Measurements from ENCODE around the gene TMEM222. TPM values are rescaled to one million over a fixed set of nuclear protein-coding genes. Genes with fewer than 3 reads are reported as not detected.

Gene TMEM222
- total RNA-seq, 1 experiment from 2014 or later, result 28.7 TPM

DNA sequence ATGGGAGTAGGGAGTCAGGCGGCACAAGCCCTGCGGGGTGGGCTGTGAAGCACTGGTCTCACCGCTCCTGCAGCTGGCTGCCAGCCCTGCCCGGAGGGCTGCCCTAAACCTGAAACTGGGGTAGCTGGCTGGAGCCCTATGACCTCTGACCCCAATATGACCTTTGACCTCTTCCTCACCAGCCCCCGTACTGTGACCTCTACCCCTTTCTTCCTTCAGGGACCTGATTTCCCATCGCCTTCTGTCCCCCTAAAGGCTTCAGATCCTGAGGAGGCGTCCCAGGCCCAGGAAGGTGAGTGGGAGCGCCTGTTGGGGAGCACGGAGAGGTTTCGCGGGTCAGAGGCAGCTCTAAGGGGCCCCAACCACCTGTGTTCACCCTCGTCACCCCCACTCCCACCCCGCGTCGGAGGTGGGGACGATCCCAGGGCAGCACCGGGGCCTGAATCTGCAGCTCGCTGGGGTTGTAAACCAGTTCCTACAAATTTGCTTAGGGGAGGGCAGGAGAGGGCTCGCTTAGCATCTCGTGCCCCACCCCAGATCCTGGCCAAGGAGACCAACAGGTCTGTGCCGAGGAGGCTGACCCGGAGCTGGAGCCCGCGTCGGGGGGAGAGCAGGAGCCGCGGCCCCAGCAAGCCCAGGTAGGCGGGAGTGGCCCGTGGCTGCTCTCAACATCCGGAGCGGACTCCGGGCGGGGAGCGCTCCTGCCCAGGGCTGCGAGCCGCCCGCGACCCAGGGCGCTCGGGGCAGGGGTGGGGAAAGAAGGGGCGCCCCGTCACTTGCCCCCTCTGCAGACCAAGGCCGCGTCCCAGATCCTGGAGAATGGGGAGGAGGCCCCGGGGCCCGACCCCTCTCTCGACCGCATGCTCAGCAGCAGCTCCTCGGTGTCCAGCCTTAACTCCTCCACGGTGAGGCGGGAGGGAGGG, 27.2 kb downstream of the TMEM222 start:
- ChIA-PET CTCF (interaction anchor here (0.6 to 11.0 kb wide), 23 partner anchors 7 to 1544 kb away, joined by 3 to 258 read pairs (median 5); partner anchors contain the start of genes CD164L2, MAP3K6 and SYTL1), POLR2A (interaction anchor here (0.6 to 3.1 kb wide), 7 partner anchors 8 to 1198 kb away, joined by 3 to 29 read pairs (median 5); partner anchors contain the start of genes MAP3K6 and SYTL1)
- H3K27me3 Mint-ChIP-seq (ENCODE audit: low read depth), result peaks cover 12% of the 10 kb centered on the region
- H3K36me3 Mint-ChIP-seq, result peaks cover 9% of the 10 kb centered on the region; the same call in 1 of the 2 replicates
- H3K27ac Mint-ChIP-seq, result no peak overlapping the region
- DNase-seq (ENCODE audit: low spot score) (peak; percentile 80), ATAC-seq (peak; percentile 43)
- peak overlapping the region; percentile 75 for H3K4me3 Mint-ChIP-seq
- H3K9me3 Mint-ChIP-seq, result no peaks in the 10 kb centered on the region
- H3K4me1 Mint-ChIP-seq, result peaks cover 18% of the 10 kb centered on the region
- TF ChIP-seq ATF3 (CRISPR knock-in tag; conservative IDR thresholded peaks at IDR 0.05), result no peak
- TF ChIP-seq, protein P1, sequence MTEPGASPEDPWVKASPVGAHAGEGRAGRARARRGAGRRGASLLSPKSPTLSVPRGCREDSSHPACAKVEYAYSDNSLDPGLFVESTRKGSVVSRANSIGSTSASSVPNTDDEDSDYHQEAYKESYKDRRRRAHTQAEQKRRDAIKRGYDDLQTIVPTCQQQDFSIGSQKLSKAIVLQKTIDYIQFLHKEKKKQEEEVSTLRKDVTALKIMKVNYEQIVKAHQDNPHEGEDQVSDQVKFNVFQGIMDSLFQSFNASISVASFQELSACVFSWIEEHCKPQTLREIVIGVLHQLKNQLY (CRISPR knock-in tag; IDR thresholded peaks at IDR 0.05), result no peak
- TF ChIP-seq NR1H2 (CRISPR knock-in tag; IDR thresholded peaks at IDR 0.05), result no peak
- TF ChIP-seq OVOL2 (CRISPR knock-in tag; IDR thresholded peaks at IDR 0.05; ENCODE audit: borderline replicate concordance), result no peak
- TF ChIP-seq FOXK1 (CRISPR knock-in tag; IDR thresholded peaks at IDR 0.05), result no peak
- no peak for TF ChIP-seq SMAD4 (CRISPR knock-in tag; IDR thresholded peaks at IDR 0.05)
- no peak for TF ChIP-seq JAZF1 (CRISPR knock-in tag; IDR thresholded peaks at IDR 0.05)
- TF ChIP-seq CREB1 (CRISPR knock-in tag; IDR thresholded peaks at IDR 0.05), result no peak
- TF ChIP-seq, protein P2, sequence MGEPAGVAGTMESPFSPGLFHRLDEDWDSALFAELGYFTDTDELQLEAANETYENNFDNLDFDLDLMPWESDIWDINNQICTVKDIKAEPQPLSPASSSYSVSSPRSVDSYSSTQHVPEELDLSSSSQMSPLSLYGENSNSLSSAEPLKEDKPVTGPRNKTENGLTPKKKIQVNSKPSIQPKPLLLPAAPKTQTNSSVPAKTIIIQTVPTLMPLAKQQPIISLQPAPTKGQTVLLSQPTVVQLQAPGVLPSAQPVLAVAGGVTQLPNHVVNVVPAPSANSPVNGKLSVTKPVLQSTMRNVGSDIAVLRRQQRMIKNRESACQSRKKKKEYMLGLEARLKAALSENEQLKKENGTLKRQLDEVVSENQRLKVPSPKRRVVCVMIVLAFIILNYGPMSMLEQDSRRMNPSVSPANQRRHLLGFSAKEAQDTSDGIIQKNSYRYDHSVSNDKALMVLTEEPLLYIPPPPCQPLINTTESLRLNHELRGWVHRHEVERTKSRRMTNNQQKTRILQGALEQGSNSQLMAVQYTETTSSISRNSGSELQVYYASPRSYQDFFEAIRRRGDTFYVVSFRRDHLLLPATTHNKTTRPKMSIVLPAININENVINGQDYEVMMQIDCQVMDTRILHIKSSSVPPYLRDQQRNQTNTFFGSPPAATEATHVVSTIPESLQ (CRISPR knock-in tag; IDR thresholded peaks at IDR 0.05), result peak; percentile 65; the same call in 1 of the 2 replicates
- TF ChIP-seq ZNF232 (CRISPR knock-in tag; IDR thresholded peaks at IDR 0.05), result no peak
- TF ChIP-seq ZNF512 (CRISPR knock-in tag; IDR thresholded peaks at IDR 0.05; ENCODE audit: borderline replicate concordance), result 0 out of 2 replicates have a peak, but pooled peaks have one; percentile 32
- no peak for TF ChIP-seq ZNF423 (CRISPR knock-in tag; IDR thresholded peaks at IDR 0.05)
- TF ChIP-seq NFATC4 (CRISPR knock-in tag; IDR thresholded peaks at IDR 0.05), result no peak
- TF ChIP-seq ZNF263 (CRISPR knock-in tag; IDR thresholded peaks at IDR 0.05; ENCODE audit: low read depth), result peak; percentile 60; the same call in 1 of the 2 replicates
- TF ChIP-seq E2F4 (CRISPR knock-in tag; IDR thresholded peaks at IDR 0.05; ENCODE audit: borderline replicate concordance, low read depth), result no peak
- TF ChIP-seq, protein P3, sequence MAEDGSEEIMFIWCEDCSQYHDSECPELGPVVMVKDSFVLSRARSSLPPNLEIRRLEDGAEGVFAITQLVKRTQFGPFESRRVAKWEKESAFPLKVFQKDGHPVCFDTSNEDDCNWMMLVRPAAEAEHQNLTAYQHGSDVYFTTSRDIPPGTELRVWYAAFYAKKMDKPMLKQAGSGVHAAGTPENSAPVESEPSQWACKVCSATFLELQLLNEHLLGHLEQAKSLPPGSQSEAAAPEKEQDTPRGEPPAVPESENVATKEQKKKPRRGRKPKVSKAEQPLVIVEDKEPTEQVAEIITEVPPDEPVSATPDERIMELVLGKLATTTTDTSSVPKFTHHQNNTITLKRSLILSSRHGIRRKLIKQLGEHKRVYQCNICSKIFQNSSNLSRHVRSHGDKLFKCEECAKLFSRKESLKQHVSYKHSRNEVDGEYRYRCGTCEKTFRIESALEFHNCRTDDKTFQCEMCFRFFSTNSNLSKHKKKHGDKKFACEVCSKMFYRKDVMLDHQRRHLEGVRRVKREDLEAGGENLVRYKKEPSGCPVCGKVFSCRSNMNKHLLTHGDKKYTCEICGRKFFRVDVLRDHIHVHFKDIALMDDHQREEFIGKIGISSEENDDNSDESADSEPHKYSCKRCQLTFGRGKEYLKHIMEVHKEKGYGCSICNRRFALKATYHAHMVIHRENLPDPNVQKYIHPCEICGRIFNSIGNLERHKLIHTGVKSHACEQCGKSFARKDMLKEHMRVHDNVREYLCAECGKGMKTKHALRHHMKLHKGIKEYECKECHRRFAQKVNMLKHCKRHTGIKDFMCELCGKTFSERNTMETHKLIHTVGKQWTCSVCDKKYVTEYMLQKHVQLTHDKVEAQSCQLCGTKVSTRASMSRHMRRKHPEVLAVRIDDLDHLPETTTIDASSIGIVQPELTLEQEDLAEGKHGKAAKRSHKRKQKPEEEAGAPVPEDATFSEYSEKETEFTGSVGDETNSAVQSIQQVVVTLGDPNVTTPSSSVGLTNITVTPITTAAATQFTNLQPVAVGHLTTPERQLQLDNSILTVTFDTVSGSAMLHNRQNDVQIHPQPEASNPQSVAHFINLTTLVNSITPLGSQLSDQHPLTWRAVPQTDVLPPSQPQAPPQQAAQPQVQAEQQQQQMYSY (CRISPR knock-in tag; IDR thresholded peaks at IDR 0.05), result peak; percentile 97
- TF ChIP-seq TP53 (CRISPR knock-in tag; IDR thresholded peaks at IDR 0.05), result no peak; the same call in 1 of the 2 replicates
- no peak; the same call in 1 of the 2 replicates for TF ChIP-seq TEAD1 (CRISPR knock-in tag; IDR thresholded peaks at IDR 0.05)
- TF ChIP-seq IRF2 (CRISPR knock-in tag; IDR thresholded peaks at IDR 0.05; ENCODE audit: borderline replicate concordance, low read depth), result no peak
- no peak for TF ChIP-seq RELA (CRISPR knock-in tag; IDR thresholded peaks at IDR 0.05; ENCODE audit: borderline replicate concordance)
- no peak for TF ChIP-seq EMX1 (CRISPR knock-in tag; IDR thresholded peaks at IDR 0.05)
- no peak for TF ChIP-seq MXD4 (CRISPR knock-in tag; IDR thresholded peaks at IDR 0.05; ENCODE audit: borderline replicate concordance)
- TF ChIP-seq GABPB1 (CRISPR knock-in tag; IDR thresholded peaks at IDR 0.05), result no peak
- TF ChIP-seq NR2C2 (CRISPR knock-in tag; IDR thresholded peaks at IDR 0.05), result peak; percentile 84
- TF ChIP-seq SOX15 (CRISPR knock-in tag; IDR thresholded peaks at IDR 0.05), result no peak
